Measurements from ENCODE around the gene VDR. TPM values are rescaled to one million over a fixed set of nuclear protein-coding genes. Genes with fewer than 3 reads are reported as not detected.
"Not testable (repeated sequence)": the region's sequence is repeated elsewhere in the genome, so short reads cannot be mapped to it uniquely, and the experiment has no call there.

The VDR gene
- polyA plus RNA-seq, 6 donors from 2014 or later, result 0.05 to 0.44 TPM; not detected in 4

DNA sequence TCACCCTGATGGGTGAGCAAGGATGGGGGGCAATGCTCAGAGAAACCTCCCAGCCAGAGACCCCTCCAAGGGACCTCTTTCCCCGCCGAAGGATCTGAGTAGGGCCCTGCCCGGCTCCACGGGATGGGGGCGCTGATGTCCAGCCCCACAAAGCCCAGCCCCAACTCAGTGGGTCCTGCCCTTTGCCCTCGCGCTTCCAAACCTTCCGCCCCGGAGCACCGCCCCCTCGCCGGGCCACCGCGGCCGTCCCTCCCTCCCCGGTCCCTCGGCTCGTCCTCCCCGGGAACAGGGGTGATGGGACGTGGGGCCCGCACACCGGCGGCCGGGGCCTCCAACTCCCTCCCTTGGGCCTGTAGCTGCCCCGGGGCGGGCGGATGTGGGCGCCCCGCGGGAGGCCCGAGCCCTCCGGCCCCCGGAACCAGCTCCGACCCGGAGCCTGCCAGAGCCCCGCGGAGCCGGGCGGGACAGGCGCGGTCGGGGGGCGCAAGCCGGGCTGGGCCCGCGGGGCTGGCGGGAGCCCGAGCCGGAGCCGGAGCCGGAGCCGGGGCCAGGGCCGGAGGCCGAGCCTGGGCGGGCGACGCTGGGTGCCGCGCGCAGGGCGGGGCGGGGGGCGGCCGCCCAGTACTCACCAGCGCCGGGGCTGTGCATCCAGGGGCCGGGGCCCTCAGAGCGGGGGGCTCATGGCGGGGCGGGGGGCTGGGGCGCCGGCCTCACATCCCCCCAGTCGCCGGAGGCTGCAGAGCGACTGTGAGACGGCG lies 85.5 kb downstream of the VDR start:
- H3K36me3 Mint-ChIP-seq, result no peaks in the 10 kb centered on the region
- no peaks in the 10 kb centered on the region for H3K9me3 Mint-ChIP-seq
- peak overlapping the region; percentile 83 to 97 (median 93) for H3K4me3 Mint-ChIP-seq
- peaks cover 60 to 68% (median 67%) of the 10 kb centered on the region in 3 donors for H3K4me1 Mint-ChIP-seq
- no peaks in the 10 kb centered on the region for H3K27me3 Mint-ChIP-seq
- peak overlapping the region; percentile 16 to 99 (median 92) for H3K27ac Mint-ChIP-seq
- ATAC-seq (ENCODE audit: low read depth in 2 of 2) (peak; percentile 23 to 29), DNase-seq (peak; percentile 51)

DNA sequence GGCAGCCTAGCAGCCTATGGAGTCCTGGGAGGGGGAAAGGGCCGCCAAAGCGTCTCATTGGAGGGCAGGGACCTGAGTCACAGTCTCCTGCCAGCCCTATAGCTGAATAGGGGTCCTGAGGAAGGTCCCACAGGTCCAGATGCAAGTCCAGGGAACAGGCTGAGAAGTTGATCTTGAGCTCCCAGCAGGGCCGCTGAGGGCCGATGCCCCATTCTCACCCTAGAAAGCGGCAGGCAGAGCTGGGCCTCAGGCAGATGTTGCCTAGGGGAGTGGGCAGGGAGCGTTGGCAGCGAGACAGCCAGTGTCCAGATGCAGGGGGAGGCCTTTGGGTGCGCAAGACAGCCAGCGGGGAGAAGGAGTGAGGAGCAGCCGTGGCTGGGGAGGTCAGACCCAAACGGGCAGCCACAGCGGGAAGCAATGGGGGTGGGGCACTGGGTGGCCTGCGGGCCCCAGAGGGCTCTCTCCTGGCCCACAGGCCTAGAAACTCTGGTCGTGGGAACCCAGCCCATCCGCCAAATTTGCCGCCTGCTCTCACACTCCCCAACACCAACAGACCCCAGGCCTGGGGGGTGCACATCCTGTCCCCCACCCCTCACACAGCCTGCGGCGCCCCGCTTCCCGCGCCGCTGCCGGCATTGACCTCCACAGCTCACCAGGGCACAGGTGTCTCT lies 86.2 kb downstream of the VDR start:
- ATAC-seq (ENCODE audit: low read depth in 2 of 2) (peak in 1 of 2 donors; percentile 0), DNase-seq (no peak)
- H3K27ac Mint-ChIP-seq, result peak overlapping the region; percentile 78 to 99 (median 92)
- peaks cover 61 to 71% (median 69%) of the 10 kb centered on the region in 3 donors for H3K4me1 Mint-ChIP-seq
- H3K36me3 Mint-ChIP-seq, result no peaks in the 10 kb centered on the region
- no peaks in the 10 kb centered on the region for H3K9me3 Mint-ChIP-seq
- peak overlapping the region; percentile 83 to 97 (median 93) for H3K4me3 Mint-ChIP-seq
- H3K27me3 Mint-ChIP-seq, result no peaks in the 10 kb centered on the region

DNA sequence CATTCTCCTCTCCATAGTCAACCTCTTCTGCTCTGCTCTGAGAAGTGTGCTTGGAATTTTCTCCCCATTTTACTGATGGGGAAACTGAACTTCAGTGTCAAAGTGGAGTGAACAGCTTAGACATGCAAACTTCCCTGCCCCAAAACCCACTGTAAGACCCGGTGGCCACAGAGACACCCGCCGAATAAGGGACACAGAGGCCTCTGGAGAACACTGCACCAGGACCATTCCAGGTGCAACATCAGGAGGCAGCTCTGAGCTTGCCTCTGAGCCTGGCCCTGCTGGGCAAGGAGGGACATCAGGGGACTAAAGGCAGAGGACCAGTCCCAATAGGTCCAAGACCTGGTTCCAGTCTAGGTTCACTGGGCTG lies 86.8 kb downstream of the VDR start:
- Mint-ChIP-seq H3K27me3 (no peaks in the 10 kb centered on the region), H3K9me3 (no peaks in the 10 kb centered on the region), H3K4me1 (peaks cover 67 to 75% (median 75%) of the 10 kb centered on the region in 3 donors), H3K36me3 (no peaks in the 10 kb centered on the region), H3K4me3 (peak overlapping the region; percentile 83 to 97 (median 93)), H3K27ac (peak overlapping the region; percentile 79 to 99 (median 94))
- no peak for DNase-seq
- no peak for ATAC-seq (ENCODE audit: low read depth in 2 of 2)

DNA sequence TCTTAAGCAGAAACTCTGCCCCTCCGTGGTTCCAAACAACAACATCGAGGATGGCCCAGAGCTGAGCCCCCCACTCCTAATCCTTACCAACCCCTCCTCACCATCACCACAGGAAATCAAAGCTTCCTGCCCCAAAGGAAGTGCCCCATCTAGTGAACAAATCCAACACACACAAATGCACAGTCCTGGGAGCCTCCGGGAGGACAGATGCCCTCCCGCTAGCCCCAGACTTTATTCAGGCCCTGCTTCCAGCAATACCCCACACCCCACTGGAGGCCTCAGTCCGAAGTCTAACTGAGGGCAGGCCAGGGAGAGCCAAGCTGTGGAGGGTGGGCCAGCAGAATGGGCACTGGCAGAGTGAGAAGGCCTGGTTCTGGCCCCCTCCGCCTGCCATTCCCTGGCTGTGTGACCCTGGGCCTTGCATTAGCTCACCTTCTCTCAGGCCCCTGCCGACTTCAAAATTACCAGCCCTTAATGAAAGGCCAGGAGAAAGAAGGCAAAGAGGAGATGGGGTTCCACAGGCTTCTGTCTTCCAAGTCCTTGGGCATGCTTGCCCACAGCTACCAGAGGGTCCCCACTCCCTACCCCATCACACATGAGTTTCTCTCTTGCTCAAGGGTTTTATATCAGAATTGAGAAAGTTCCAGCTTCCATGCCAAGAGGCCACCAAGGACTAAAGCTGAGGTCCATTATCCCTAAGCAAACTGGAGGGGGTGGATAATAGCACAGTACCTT lies 87.4 kb downstream of the VDR start:
- peaks cover 67 to 81% (median 77%) of the 10 kb centered on the region in 3 donors for H3K4me1 Mint-ChIP-seq
- peak overlapping the region; percentile 89 to 99 (median 95) for H3K27ac Mint-ChIP-seq

DNA sequence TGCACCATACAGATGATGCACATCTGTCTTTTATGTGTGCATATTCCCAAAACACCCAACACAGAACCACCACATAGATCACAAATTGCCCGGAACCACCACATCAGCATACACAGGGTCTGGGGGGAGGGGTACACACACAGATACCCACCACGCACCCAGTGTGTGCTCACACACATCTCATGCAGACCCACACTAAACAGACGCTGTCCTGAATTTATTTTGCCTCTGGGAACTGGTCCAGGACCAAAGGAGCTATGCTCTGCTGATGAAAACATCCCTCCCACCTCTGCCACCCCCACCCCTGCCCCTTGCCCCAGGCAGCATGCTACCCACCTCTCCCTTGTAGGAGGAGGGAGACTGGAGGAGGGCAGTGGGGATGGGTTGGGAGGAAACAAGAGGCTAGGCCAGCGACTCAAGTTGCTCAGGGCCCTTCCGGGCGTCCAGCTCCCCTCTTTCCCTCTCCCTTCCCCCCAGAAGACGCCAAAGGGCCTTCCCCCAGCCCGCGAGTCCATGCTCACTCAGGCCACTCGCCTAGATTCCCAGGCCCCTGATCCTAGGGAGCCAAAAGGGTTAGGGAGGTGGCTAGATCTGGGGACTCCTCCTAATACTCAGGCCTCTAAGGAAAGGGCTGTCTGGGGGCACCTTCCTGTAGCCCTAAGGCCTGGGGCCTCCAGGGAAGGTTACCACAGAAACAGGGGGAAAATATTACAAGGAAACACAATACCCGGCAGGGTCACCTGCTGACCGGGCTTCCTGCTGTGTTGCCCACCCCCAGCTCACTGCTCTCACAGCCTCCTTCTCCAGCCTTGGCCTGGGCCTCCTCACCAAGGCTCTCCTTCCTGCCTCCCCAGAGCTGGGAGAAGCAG lies 88.2 kb downstream of the VDR start:
- Mint-ChIP-seq H3K27ac (peak overlapping the region; percentile 89 to 99 (median 97)), H3K9me3 (no peaks in the 10 kb centered on the region), H3K4me3 (peak overlapping the region; percentile 83 to 97 (median 92)), H3K27me3 (no peaks in the 10 kb centered on the region), H3K4me1 (peaks cover 66 to 89% (median 83%) of the 10 kb centered on the region in 3 donors), H3K36me3 (no peaks in the 10 kb centered on the region)
- ATAC-seq (ENCODE audit: low read depth in 2 of 2), result no peak
- DNase-seq, result no peak

More for the DNA sequence above, 87.4 kb downstream of the VDR start:
- peak overlapping the region; percentile 83 to 97 (median 92) for H3K4me3 Mint-ChIP-seq
- H3K9me3 Mint-ChIP-seq, result no peaks in the 10 kb centered on the region
- no peaks in the 10 kb centered on the region for H3K36me3 Mint-ChIP-seq
- ATAC-seq (ENCODE audit: low read depth in 2 of 2), result no peak
- DNase-seq, result no peak
- H3K27me3 Mint-ChIP-seq, result no peaks in the 10 kb centered on the region

DNA sequence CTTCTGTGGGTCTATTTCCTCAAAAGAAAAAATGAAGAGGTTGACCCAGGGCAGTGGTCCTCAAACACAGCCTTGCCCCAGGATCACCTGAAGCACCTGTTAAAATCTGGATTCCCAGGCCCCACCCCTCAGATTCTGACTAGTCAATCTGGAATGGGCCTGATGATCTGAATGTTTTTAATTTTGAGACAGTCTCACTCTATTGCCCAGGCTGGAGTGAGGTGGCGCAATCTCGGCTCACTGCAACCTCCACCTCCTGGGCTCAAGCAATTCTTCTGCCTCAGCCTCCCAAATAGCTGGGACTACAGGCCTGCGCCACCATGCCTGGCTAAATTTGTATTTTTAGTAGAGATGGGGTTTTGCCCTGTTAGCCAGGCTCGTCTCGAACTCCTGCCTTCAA lies 89.3 kb downstream of the VDR start:
- not testable (repeated sequence) for H3K27me3 Mint-ChIP-seq; DNase-seq; H3K36me3 Mint-ChIP-seq; ATAC-seq (ENCODE audit: low read depth in 2 of 2); H3K9me3 Mint-ChIP-seq
- H3K4me1 Mint-ChIP-seq, result peaks cover 68 to 91% (median 85%) of the 10 kb centered on the region in 3 donors
- peak overlapping the region; percentile 64 to 99 (median 98) for H3K27ac Mint-ChIP-seq
- H3K4me3 Mint-ChIP-seq, result peak overlapping the region in 7 of 8 donors; percentile 27 to 96 (median 86)

DNA sequence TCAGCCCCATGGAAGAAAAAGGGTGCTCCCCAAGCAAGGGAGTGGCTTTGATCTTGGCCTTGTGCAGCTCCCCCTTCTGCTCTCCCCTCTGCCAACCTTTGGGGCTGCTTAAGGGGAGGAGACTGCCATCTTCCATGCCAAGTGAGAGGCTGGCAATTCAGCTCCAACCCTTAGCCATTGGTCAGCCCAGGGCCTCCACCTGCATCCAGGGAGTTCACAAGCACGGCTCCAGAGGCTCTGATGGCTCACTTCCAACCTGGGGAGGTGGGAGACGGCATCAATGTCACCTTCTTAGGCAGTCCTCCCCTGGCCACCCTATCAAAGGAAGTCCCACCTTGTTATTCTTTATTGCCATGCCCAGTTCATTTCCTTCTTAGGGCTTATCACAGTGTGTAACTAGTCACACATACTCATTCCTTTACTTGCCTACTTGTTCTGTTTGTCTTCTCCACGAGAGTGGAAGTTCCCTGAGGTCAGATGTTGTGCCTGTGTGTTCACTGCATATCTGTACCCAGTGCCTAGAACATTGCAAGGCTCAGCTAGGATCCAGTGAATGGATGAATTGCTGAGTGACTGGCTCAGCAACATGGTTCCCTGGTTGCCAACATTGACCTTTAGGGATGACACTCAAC lies 90.1 kb downstream of the VDR start:
- no peaks in the 10 kb centered on the region for H3K36me3 Mint-ChIP-seq
- H3K9me3 Mint-ChIP-seq, result no peaks in the 10 kb centered on the region
- DNase-seq (no peak), ATAC-seq (ENCODE audit: low read depth in 2 of 2) (no peak)
- H3K27ac Mint-ChIP-seq, result peak overlapping the region; percentile 64 to 99 (median 98)
- H3K27me3 Mint-ChIP-seq, result no peaks in the 10 kb centered on the region
- H3K4me3 Mint-ChIP-seq, result peak overlapping the region; percentile 36 to 96 (median 87)
- peaks cover 67 to 94% (median 90%) of the 10 kb centered on the region in 3 donors for H3K4me1 Mint-ChIP-seq

DNA sequence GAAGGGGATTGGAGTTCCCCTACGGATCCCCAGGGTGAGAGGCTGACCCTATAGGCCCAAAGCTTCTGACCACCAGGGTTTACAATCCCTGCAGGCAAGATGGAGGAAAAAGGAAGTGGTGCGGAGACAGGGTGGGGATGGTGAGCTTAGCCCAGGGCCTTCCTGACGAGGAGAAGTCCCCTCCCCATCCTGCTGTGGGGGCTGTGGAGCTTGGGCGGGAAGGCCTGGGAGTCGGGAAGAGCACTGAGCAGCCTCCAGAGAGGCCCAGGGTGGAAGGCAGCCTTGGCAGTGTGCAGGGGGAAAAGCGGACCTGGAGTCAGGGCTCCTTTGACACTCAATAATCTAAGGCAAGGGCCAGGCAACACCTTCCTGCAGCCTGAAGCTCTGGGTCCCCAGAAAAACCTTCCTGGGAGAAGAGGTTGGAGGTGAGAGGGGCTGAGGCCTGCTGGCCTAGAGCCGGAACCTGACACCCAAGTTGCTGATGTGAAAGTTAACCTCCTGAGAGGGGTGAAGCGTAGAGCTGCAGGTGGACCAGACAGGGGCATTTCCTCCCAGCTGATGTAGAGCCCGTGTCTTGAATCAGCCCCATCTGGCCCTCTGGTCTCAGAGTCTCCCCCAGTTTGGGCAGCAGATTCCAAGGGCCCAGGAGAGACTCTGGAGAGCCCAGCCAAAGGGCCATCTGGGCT lies 91.1 kb downstream of the VDR start:
- Mint-ChIP-seq H3K27me3 (no peaks in the 10 kb centered on the region), H3K9me3 (no peaks in the 10 kb centered on the region), H3K4me1 (peaks cover 73 to 99% (median 94%) of the 10 kb centered on the region in 3 donors), H3K27ac (peak overlapping the region; percentile 94 to 99 (median 98)), H3K4me3 (peak overlapping the region; percentile 86 to 96 (median 90)), H3K36me3 (no peaks in the 10 kb centered on the region)
- DNase-seq, result peak; percentile 38
- ATAC-seq (ENCODE audit: low read depth in 2 of 2), result peak; percentile 3 to 19

DNA sequence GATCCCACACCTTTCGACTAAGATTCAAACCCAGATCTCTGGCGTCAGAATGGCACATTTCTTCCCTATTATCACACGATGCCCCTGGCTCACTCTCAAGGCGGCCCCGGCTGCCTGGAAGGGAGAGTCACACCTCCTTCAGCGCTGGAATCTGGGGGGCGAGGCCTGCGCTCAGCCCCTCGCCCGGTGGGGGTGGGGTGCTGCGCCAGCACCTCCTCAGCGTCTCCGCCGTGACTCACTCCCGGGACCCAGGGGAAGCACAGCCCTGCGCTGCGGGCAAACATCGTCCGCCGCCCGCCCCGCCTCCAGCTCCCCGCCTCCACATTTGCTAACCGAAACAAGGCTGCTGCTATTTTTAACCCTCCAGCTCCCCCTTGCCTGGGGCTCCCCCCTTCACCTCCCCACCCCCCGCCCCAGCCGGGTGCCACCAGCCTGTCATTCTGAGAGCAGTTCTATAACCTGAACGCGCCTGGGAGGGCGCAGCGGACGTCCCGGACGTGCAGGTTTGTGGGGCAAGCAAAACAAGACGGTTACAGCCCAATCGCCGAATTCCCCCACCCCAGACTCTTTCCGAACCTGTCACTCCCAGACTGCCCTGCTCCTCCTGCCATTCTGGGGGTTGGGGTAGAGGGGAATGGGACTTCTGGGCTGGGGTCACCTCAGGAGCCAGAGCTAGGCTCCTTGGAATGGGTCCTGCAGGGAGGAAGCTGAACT lies 91.8 kb downstream of the VDR start:
- H3K4me1 Mint-ChIP-seq, result peaks cover 73 to 99% (median 94%) of the 10 kb centered on the region in 3 donors
- ATAC-seq (ENCODE audit: low read depth in 2 of 2) (peak; percentile 72 to 77), DNase-seq (peak; percentile 84)
- peak overlapping the region; percentile 86 to 96 (median 90) for H3K4me3 Mint-ChIP-seq
- no peaks in the 10 kb centered on the region for H3K27me3 Mint-ChIP-seq
- peak overlapping the region; percentile 96 to 99 (median 98) for H3K27ac Mint-ChIP-seq
- H3K9me3 Mint-ChIP-seq, result no peaks in the 10 kb centered on the region
- H3K36me3 Mint-ChIP-seq, result no peaks in the 10 kb centered on the region

DNA sequence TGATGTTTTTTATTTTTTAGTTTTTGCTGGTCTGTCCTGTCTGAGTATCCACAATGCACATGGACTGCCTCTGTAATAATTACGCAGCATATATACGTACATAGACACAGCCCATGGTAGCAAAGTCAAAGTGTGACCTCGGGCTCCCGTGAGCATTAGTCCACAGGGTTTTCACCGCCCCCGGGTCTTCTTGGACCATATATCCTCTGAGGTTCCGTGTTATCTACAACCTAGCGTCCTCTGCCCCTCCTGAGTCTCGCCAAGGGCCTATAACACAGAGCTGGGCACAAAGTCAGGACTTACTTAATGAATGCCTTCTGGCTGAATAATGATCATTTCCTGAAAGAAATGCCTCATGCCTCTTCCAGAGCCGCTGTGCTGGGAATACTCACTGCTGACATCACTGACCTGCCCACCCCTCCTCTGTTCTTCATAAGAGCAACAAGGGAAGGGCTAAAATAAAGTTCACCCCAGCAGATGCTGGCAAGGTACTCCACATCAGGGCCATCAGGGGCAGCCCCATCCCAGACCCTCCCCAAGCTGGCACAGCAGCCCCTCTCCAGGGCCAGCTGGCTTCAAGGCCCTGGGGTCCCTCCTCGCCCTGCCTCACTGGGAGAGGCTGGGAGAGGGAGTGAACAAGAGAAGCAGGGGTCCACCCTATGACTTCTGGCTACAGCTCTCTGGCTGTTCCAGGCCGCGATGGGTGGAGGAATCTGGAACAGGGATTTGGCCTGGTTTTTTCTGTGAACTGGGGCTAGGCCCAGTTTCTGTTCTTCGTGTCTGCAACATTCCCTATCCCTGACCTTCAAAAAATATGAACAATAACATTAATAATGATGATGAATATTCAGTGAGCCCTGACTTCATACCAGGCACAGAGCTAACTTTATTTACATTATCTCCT lies 93.0 kb downstream of the VDR start:
- no peaks in the 10 kb centered on the region for H3K27me3 Mint-ChIP-seq
- DNase-seq (peak; percentile 42), ATAC-seq (ENCODE audit: low read depth in 2 of 2) (peak in 1 of 2 donors; percentile 8)
- H3K4me1 Mint-ChIP-seq, result peaks cover 73 to 99% (median 94%) of the 10 kb centered on the region in 3 donors
- H3K27ac Mint-ChIP-seq, result peak overlapping the region; percentile 96 to 99 (median 99)
- no peaks in the 10 kb centered on the region for H3K36me3 Mint-ChIP-seq
- H3K4me3 Mint-ChIP-seq, result peak overlapping the region; percentile 86 to 96 (median 90)
- H3K9me3 Mint-ChIP-seq, result no peaks in the 10 kb centered on the region

DNA sequence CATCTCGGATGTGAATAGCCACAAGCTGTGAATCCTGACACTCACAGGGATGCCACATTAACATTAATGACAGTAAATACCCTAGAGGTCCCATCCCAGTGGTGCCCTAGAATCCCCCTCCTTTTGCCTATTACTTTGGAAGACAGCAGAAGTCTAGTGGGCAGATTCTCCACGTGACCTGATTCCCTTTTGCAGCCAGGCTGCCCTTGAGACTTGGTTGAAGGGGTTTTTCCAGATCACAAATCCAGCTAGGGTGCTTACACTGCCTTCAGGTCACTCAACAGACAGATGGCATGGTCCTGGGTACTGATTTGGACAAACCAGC lies 93.8 kb downstream of the VDR start:
- ATAC-seq (ENCODE audit: low read depth in 2 of 2), result no peak
- H3K4me1 Mint-ChIP-seq, result peaks cover 70 to 99% (median 94%) of the 10 kb centered on the region in 3 donors

More for the DNA sequence above, 93.8 kb downstream of the VDR start:
- H3K4me3 Mint-ChIP-seq, result peak overlapping the region; percentile 82 to 96 (median 90)
- H3K27ac Mint-ChIP-seq, result peak overlapping the region; percentile 96 to 99 (median 99)
- no peaks in the 10 kb centered on the region for H3K36me3 Mint-ChIP-seq
- no peak for DNase-seq
- H3K9me3 Mint-ChIP-seq, result no peaks in the 10 kb centered on the region
- no peaks in the 10 kb centered on the region for H3K27me3 Mint-ChIP-seq

Data from naive B cell (primary cell).